Measurements from ENCODE around the gene ZC3H8. TPM values are rescaled to one million over a fixed set of nuclear protein-coding genes. Genes with fewer than 3 reads are reported as not detected.

The ZC3H8 gene
- total and polyA plus RNA-seq, 2 donors (not counting 3 experiments of a cell fraction or from before 2014, with no cell fraction given): 0.95 to 7.1 TPM

DNA sequence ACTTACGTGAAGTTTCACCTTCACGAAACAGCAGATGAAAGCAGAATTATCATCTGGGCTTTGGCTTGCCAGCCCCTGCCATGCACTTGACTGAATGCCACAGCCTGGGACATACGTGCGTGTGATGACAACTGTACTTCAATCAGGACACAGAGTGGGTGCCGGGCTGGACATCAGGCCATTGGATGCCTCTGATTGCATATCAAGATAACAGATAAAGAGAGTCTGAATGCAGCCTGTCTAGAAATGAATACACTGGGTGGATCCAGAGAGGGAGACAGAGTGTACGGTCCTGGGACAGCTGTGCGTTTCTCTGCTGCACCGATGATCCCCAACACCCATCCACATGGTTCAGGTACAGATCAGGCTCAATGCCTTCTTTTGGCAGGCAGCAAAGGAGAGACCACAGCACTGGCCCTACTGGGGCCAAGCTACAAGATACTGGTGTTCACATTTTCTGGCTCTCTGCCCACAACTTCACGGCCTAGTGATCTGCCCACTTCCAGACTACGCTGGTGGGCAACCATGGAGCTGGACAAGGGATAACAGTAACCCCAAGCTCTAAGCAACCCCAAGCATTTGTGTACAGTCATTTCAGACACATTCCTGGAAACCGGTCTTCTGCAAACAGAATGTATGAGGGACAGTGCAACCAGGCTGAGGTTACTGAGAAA lies 81.1 kb downstream of the ZC3H8 start:
- Histone ChIP-seq H3K79me2 (ENCODE audit: control insufficient read depth, insufficient read depth, low read length) (no peaks in the 10 kb centered on the region), H3K27ac (ENCODE audit: insufficient read depth, low read depth, low read length) (no peak overlapping the region), H3K9me1 (replicated peaks; ENCODE audit: control insufficient read depth, extremely low read depth, insufficient read depth, low read length) (no peaks in the 10 kb centered on the region), H3K9ac (replicated peaks; ENCODE audit: extremely low read depth, insufficient read depth, low read length) (no peak overlapping the region), H3K4me3 (replicated peaks in 1 of 3; ENCODE audit: insufficient read depth in 1 of 3, low read depth in 1 of 3, low read length in 3 of 3) (no peak overlapping the region), H3K9me3 (replicated peaks; ENCODE audit: control insufficient read depth, insufficient read depth, low read length) (no peaks in the 10 kb centered on the region), H3K4me1 (ENCODE audit: control insufficient read depth, extremely low read depth, insufficient read depth, low read length) (peaks cover 12% of the 10 kb centered on the region), H4K20me1 (replicated peaks; ENCODE audit: control insufficient read depth, extremely low read depth, insufficient read depth, low read length) (no peaks in the 10 kb centered on the region), H3K27me3 (ENCODE audit: control insufficient read depth in 2 of 2, insufficient read depth in 2 of 2, low read length in 2 of 2) (no peaks in the 10 kb centered on the region), H3K36me3 (ENCODE audit: control insufficient read depth in 2 of 2, extremely low read depth in 1 of 2, insufficient read depth in 2 of 2, low read length in 2 of 2) (no peaks in the 10 kb centered on the region), H3K4me2 (ENCODE audit: insufficient read depth, low read length) (no peak overlapping the region), H2AFZ (ENCODE audit: low read depth, low read length) (no peak overlapping the region)
- POLR2A ChIA-PET: no interaction called here
- intact Hi-C loops (cut with micrococcal nuclease): no loop called here
- peak; percentile 32 for DNase-seq (ENCODE audit: low read depth, low spot score)
- TF ChIP-seq EZH2 (IDR thresholded peaks at IDR 0.05; ENCODE audit: borderline replicate concordance, low read depth, low read length, severe bottlenecking): no peak
- peak; percentile 54 for TF ChIP-seq GATA2 (IDR thresholded peaks at IDR 0.05; ENCODE audit: insufficient read depth, insufficient read length, low read depth, low read length)
- no peak for TF ChIP-seq POLR2AphosphoS5 (IDR thresholded peaks at IDR 0.05; ENCODE audit: insufficient read depth, low read depth, low read length)
- TF ChIP-seq JUN (IDR thresholded peaks at IDR 0.05; ENCODE audit: borderline replicate concordance, insufficient read depth, insufficient read length, low read depth): no peak
- no TSS peak for BruUV-seq (replicated peaks)
- CTCF ChIA-PET: interaction anchor here (1.2 kb wide), 1 partner anchor 52 kb away, joined by 4 read pairs; no protein-coding TSS in a partner anchor
- dilution Hi-C loops (cut with MboI; ENCODE audit: extremely low pct_ligation_motif_present, low sequenced_read_pairs): no loop called here
- FAIRE-seq: peak; percentile 24

GRCh38 chr2:112170495-112170894 lies 84.3 kb downstream of the ZC3H8 start:
- Histone ChIP-seq H3K4me2 (ENCODE audit: insufficient read depth, low read length) (no peak overlapping the region), H3K9me3 (replicated peaks; ENCODE audit: control insufficient read depth, insufficient read depth, low read length) (no peaks in the 10 kb centered on the region), H3K9ac (replicated peaks; ENCODE audit: extremely low read depth, insufficient read depth, low read length) (no peak overlapping the region), H3K36me3 (ENCODE audit: control insufficient read depth in 2 of 2, extremely low read depth in 1 of 2, insufficient read depth in 2 of 2, low read length in 2 of 2) (no peaks in the 10 kb centered on the region), H3K9me1 (replicated peaks; ENCODE audit: control insufficient read depth, extremely low read depth, insufficient read depth, low read length) (no peaks in the 10 kb centered on the region), H3K79me2 (ENCODE audit: control insufficient read depth, insufficient read depth, low read length) (no peaks in the 10 kb centered on the region), H2AFZ (ENCODE audit: low read depth, low read length) (no peak overlapping the region), H3K4me1 (ENCODE audit: control insufficient read depth, extremely low read depth, insufficient read depth, low read length) (peaks cover 12% of the 10 kb centered on the region), H4K20me1 (replicated peaks; ENCODE audit: control insufficient read depth, extremely low read depth, insufficient read depth, low read length) (no peaks in the 10 kb centered on the region), H3K27ac (ENCODE audit: insufficient read depth, low read depth, low read length) (no peak overlapping the region), H3K4me3 (replicated peaks in 1 of 3; ENCODE audit: insufficient read depth in 1 of 3, low read depth in 1 of 3, low read length in 3 of 3) (no peak overlapping the region), H3K27me3 (ENCODE audit: control insufficient read depth in 2 of 2, insufficient read depth in 2 of 2, low read length in 2 of 2) (no peaks in the 10 kb centered on the region)
- no TSS peak for BruUV-seq (replicated peaks)
- ChIA-PET CTCF (interaction anchor here (1.5 kb wide), 1 partner anchor 49 kb away, joined by 4 read pairs; no protein-coding TSS in a partner anchor), POLR2A (no interaction called here)
- FAIRE-seq (no peak), DNase-seq (ENCODE audit: low read depth, low spot score) (no peak)
- dilution Hi-C loops (cut with MboI; ENCODE audit: extremely low pct_ligation_motif_present, low sequenced_read_pairs) (no loop called here), intact Hi-C loops (cut with micrococcal nuclease) (no loop called here)
- TF ChIP-seq EZH2 (IDR thresholded peaks at IDR 0.05; ENCODE audit: borderline replicate concordance, low read depth, low read length, severe bottlenecking) (no peak), GATA2 (IDR thresholded peaks at IDR 0.05; ENCODE audit: insufficient read depth, insufficient read length, low read depth, low read length) (no peak), FOS (IDR thresholded peaks at IDR 0.05; ENCODE audit: borderline replicate concordance, insufficient read depth, low read length) (no peak), POLR2A (IDR thresholded peaks at IDR 0.05; ENCODE audit: low read depth, low read length) (no peak), MYC (IDR thresholded peaks at IDR 0.05; ENCODE audit: low read depth, low read length) (no peak), POLR2AphosphoS5 (IDR thresholded peaks at IDR 0.05; ENCODE audit: insufficient read depth, low read depth, low read length) (no peak)
- TF ChIP-seq, protein P1, sequence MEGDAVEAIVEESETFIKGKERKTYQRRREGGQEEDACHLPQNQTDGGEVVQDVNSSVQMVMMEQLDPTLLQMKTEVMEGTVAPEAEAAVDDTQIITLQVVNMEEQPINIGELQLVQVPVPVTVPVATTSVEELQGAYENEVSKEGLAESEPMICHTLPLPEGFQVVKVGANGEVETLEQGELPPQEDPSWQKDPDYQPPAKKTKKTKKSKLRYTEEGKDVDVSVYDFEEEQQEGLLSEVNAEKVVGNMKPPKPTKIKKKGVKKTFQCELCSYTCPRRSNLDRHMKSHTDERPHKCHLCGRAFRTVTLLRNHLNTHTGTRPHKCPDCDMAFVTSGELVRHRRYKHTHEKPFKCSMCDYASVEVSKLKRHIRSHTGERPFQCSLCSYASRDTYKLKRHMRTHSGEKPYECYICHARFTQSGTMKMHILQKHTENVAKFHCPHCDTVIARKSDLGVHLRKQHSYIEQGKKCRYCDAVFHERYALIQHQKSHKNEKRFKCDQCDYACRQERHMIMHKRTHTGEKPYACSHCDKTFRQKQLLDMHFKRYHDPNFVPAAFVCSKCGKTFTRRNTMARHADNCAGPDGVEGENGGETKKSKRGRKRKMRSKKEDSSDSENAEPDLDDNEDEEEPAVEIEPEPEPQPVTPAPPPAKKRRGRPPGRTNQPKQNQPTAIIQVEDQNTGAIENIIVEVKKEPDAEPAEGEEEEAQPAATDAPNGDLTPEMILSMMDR (IDR thresholded peaks at IDR 0.05; ENCODE audit: extremely low read depth in 1 of 2, insufficient read depth in 1 of 2, low read depth in 1 of 2, low read length in 2 of 2): no peak
